ENCODE results near the gene HAAO.
"Not testable (repeated sequence)": the region's sequence is repeated elsewhere in the genome, so short reads cannot be mapped to it uniquely, and the experiment has no call there.

HAAO gene

GRCh38 chr2:42743659-42743990 lies 48.8 kb downstream of the HAAO start:
- no peak for DNase-seq

GRCh38 chr2:42742740-42743658 lies 49.4 kb downstream of the HAAO start:
- no peak for DNase-seq

GRCh38 chr2:42741140-42741539 lies 51.2 kb downstream of the HAAO start:
- DNase-seq: no peak

GRCh38 chr2:42736598-42737322 lies 55.6 kb downstream of the HAAO start:
- no peak for DNase-seq

- no peak for DNase-seq
Observed at GRCh38 chr2:42733852-42734251, 58.5 kb downstream of the HAAO start.

- DNase-seq: not testable (repeated sequence)
Observed at GRCh38 chr2:42731316-42731715, 61.1 kb downstream of the HAAO start.

GRCh38 chr2:42726680-42727079 lies 65.7 kb downstream of the HAAO start:
- no peak for DNase-seq

GRCh38 chr2:42725657-42726056 lies 66.7 kb downstream of the HAAO start:
- no peak for DNase-seq

GRCh38 chr2:42724886-42725285 lies 67.5 kb downstream of the HAAO start:
- no peak for DNase-seq

- no peak for DNase-seq
Observed at GRCh38 chr2:42723465-42723864, 68.9 kb downstream of the HAAO start.

GRCh38 chr2:42722320-42723190 lies 69.8 kb downstream of the HAAO start:
- no peak for DNase-seq

- no peak for DNase-seq
Observed at GRCh38 chr2:42721898-42722297, 70.5 kb downstream of the HAAO start.
